NB4 (cell line): ENCODE measurements around the gene LAMA3.

Experiments
- POLR2A ChIP-seq: IDR thresholded peaks from 2 replicates; pipeline ENCODE4 v1.6.1; 2011; ENCODE audit warnings: mild to moderate bottlenecking; ENCODE audit not compliant: insufficient read length; ENCODE audit errors: extremely low read depth
- TF ChIP-seq, protein P1 (sequence below): IDR thresholded peaks from one replicate; pipeline ENCODE4 v1.5.1; 2012; ENCODE audit warnings: low read depth, low read length

GRCh38 chr18:23933407-23933806 is 244.2 kb downstream of the LAMA3 start:
- TF ChIP-seq POLR2A = no peak
- TF ChIP-seq, protein P1, sequence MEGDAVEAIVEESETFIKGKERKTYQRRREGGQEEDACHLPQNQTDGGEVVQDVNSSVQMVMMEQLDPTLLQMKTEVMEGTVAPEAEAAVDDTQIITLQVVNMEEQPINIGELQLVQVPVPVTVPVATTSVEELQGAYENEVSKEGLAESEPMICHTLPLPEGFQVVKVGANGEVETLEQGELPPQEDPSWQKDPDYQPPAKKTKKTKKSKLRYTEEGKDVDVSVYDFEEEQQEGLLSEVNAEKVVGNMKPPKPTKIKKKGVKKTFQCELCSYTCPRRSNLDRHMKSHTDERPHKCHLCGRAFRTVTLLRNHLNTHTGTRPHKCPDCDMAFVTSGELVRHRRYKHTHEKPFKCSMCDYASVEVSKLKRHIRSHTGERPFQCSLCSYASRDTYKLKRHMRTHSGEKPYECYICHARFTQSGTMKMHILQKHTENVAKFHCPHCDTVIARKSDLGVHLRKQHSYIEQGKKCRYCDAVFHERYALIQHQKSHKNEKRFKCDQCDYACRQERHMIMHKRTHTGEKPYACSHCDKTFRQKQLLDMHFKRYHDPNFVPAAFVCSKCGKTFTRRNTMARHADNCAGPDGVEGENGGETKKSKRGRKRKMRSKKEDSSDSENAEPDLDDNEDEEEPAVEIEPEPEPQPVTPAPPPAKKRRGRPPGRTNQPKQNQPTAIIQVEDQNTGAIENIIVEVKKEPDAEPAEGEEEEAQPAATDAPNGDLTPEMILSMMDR = no peak
